GM10248 (cell line): ENCODE measurements around the gene CEP72.

Source experiments
- CTCF ChIA-PET: fragments of 300-600 bp; sonication (Branson Sonifier 250); formaldehyde crosslinking; extraction: SDS; loops from one replicate; lab custom pipeline; 2021; ENCODE audit warnings: antibody characterized with exemption; lab: Yijun Ruan, JAX
- POLR2A ChIA-PET: fragments of 350-650 bp; sonication (Branson Sonifier 250); formaldehyde crosslinking; extraction: SDS; loops from one replicate; lab custom pipeline; 2020; ENCODE audit warnings: antibody characterized with exemption; lab: Yijun Ruan, JAX
- DNase-seq: peaks from one replicate; pipeline ENCODE4 v3.0.0; 2012; ENCODE audit errors: extremely low spot score
- CTCF ChIP-seq: IDR thresholded peaks from 2 replicates; pipeline ENCODE4 v1.5.1; 2012; ENCODE audit warnings: mild to moderate bottlenecking, low read depth; ENCODE audit errors: extremely low read depth, missing control alignments, control extremely low read depth

The CEP72 gene

GRCh38 chr5:672329-673160 is 60.4 kb downstream of the CEP72 start:
- no peak for DNase-seq
- POLR2A ChIA-PET = no interaction called here
- CTCF ChIA-PET = interaction anchor here (0.9 to 6.7 kb wide), 2 partner anchors 220 to 231 kb away, joined by 3 to 73 read pairs; partner anchors contain the start of gene BRD9
- TF ChIP-seq CTCF = no peak

GRCh38 chr5:673161-673830 is 61.2 kb downstream of the CEP72 start:
- CTCF ChIA-PET = interaction anchor here (0.9 to 6.7 kb wide), 2 partner anchors 219 to 230 kb away, joined by 3 to 73 read pairs; partner anchors contain the start of gene BRD9
- TF ChIP-seq CTCF = no peak
- POLR2A ChIA-PET = no interaction called here
- no peak for DNase-seq

- CTCF ChIA-PET = interaction anchor here (6.7 kb wide), 1 partner anchor 229 kb away, joined by 73 read pairs; no protein-coding TSS in a partner anchor
- no peak for DNase-seq
- TF ChIP-seq CTCF = no peak
- POLR2A ChIA-PET = no interaction called here
Measured at GRCh38 chr5:673831-674629, 61.9 kb downstream of the CEP72 start.

- TF ChIP-seq CTCF = no peak
- ChIA-PET CTCF (interaction anchor here (6.7 kb wide), 1 partner anchor 229 kb away, joined by 73 read pairs; no protein-coding TSS in a partner anchor), POLR2A (no interaction called here)
- no peak for DNase-seq
Measured at GRCh38 chr5:674630-675011, 62.5 kb downstream of the CEP72 start.

- TF ChIP-seq CTCF = no peak
- no peak for DNase-seq
- POLR2A ChIA-PET = no interaction called here
- CTCF ChIA-PET = no interaction called here
Measured at GRCh38 chr5:675111-675870, 63.2 kb downstream of the CEP72 start.
